Lower lobe of right lung (tissue), 2 donors: ENCODE data around the gene TTC23. TPM values are rescaled to one million over a fixed set of nuclear protein-coding genes. Genes with fewer than 3 reads are reported as not detected.
"Not testable (repeated sequence)": the region's sequence is repeated elsewhere in the genome, so short reads cannot be mapped to it uniquely, and the experiment has no call there.

Experiments
- ATAC-seq, 2 donors: fragments of 200-7000 bp; cut with Tn5 transposase; one replicate each; pipeline ENCODE4 v1.9.1; 2020 to 2022; ENCODE audit warnings: mild to moderate bottlenecking in 2 of 2, moderate library complexity in 2 of 2
- DNase-seq: peaks from one replicate; pipeline ENCODE4 v3.0.0-alpha.2; 2020
- H3K27ac ChIP-seq: fragments of 200-600 bp; one replicate; pipeline ENCODE4 v1.8.0; 2022
- H3K27me3 ChIP-seq: fragments of 200-600 bp; one replicate; pipeline ENCODE4 v1.8.0; 2022; ENCODE audit warnings: low read depth
- H3K36me3 ChIP-seq: fragments of 200-600 bp; one replicate; pipeline ENCODE4 v1.8.0; 2022; ENCODE audit warnings: mild to moderate bottlenecking
- H3K4me1 ChIP-seq: fragments of 200-600 bp; one replicate; pipeline ENCODE4 v1.8.0; 2022
- H3K4me3 ChIP-seq: fragments of 200-600 bp; one replicate; pipeline ENCODE4 v1.8.0; 2022; ENCODE audit warnings: mild to moderate bottlenecking
- H3K9me3 ChIP-seq: fragments of 200-600 bp; one replicate; pipeline ENCODE4 v1.8.0; 2022
- intact Hi-C: fragments of 100-400 bp; cut with DNase I; formaldehyde crosslinking; loops from one replicate; pipeline ENCODE4 v1.11.0; 2022
- total RNA-seq: library from RNA; stranded (reverse); fragmentation: NEBNext Ultra II Directional; extraction: Animal tissue kit (Norgen Biotek cat#: 25700); gene quantifications from one replicate; pipeline ENCODE4 v1.2.1, GENCODE V29; 2021
- TF ChIP-seq, protein P1 (sequence below): fragments of 200-600 bp; IDR thresholded peaks from one replicate; pipeline ENCODE4 v1.8.0; 2022; ENCODE audit warnings: antibody characterized with exemption, mild to moderate bottlenecking
- donor health status: DM: no; HTN: yes; CAD: no; lungs with severe emphysema.

Gene TTC23
- total RNA-seq, 1 donor from 2014 or later: 16.4 TPM

GRCh38 chr15:99241752-99242151, 7.6 kb downstream of the TTC23 start:
- ATAC-seq: no peak
- intact Hi-C loops: no loop called here
- no peaks in the 10 kb centered on the region for H3K4me1 ChIP-seq
- peaks cover 22% of the 10 kb centered on the region for H3K36me3 ChIP-seq
- H3K27ac ChIP-seq: no peak overlapping the region
- H3K4me3 ChIP-seq: no peak overlapping the region
- no peaks in the 10 kb centered on the region for H3K9me3 ChIP-seq
- H3K27me3 ChIP-seq: no peaks in the 10 kb centered on the region
- TF ChIP-seq, protein P1, sequence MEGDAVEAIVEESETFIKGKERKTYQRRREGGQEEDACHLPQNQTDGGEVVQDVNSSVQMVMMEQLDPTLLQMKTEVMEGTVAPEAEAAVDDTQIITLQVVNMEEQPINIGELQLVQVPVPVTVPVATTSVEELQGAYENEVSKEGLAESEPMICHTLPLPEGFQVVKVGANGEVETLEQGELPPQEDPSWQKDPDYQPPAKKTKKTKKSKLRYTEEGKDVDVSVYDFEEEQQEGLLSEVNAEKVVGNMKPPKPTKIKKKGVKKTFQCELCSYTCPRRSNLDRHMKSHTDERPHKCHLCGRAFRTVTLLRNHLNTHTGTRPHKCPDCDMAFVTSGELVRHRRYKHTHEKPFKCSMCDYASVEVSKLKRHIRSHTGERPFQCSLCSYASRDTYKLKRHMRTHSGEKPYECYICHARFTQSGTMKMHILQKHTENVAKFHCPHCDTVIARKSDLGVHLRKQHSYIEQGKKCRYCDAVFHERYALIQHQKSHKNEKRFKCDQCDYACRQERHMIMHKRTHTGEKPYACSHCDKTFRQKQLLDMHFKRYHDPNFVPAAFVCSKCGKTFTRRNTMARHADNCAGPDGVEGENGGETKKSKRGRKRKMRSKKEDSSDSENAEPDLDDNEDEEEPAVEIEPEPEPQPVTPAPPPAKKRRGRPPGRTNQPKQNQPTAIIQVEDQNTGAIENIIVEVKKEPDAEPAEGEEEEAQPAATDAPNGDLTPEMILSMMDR: no peak
- DNase-seq: no peak

- ATAC-seq (no peak), DNase-seq (no peak)
- peaks cover 22% of the 10 kb centered on the region for H3K36me3 ChIP-seq
- no peaks in the 10 kb centered on the region for H3K9me3 ChIP-seq
- no peak overlapping the region for H3K4me3 ChIP-seq
- H3K4me1 ChIP-seq: no peaks in the 10 kb centered on the region
- no peak overlapping the region for H3K27ac ChIP-seq
- TF ChIP-seq, protein P1: no peak
- H3K27me3 ChIP-seq: no peaks in the 10 kb centered on the region
- intact Hi-C loops: no loop called here
Measured at GRCh38 chr15:99239545-99240198, 9.7 kb downstream of the TTC23 start.

GRCh38 chr15:99238849-99239248, 10.5 kb downstream of the TTC23 start:
- TF ChIP-seq, protein P1: no peak
- Histone ChIP-seq H3K4me3 (no peak overlapping the region), H3K27ac (no peak overlapping the region), H3K27me3 (no peaks in the 10 kb centered on the region), H3K9me3 (no peaks in the 10 kb centered on the region), H3K36me3 (peaks cover 22% of the 10 kb centered on the region), H3K4me1 (no peaks in the 10 kb centered on the region)
- DNase-seq: no peak
- intact Hi-C loops: no loop called here
- ATAC-seq: no peak

GRCh38 chr15:99234160-99234559, 15.2 kb downstream of the TTC23 start:
- H3K27ac ChIP-seq, intact Hi-C loops, H3K27me3 ChIP-seq, H3K4me3 ChIP-seq, H3K4me1 ChIP-seq, H3K9me3 ChIP-seq, ATAC-seq, DNase-seq: not testable (repeated sequence)
- peaks cover 11% of the 10 kb centered on the region for H3K36me3 ChIP-seq

DNA sequence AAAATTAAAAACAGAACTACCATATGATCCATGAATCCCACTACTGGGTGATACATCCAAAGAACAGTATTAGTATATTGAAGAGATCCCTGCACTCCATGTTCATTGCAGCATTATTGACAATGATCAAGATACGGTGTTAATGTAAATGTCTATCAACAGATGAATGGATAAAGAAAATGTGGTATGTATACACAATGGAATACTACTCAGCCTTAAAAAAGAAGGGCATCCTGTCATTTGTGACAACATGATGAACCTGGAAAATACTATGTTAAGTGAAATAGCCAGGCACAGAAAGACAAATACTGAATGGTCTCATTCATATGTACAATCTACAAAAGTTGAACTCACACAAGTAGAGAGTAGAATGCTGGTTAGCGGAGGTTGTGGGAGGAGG, 16.6 kb downstream of the TTC23 start:
- intact Hi-C loops: no loop called here
- no peaks in the 10 kb centered on the region for H3K9me3 ChIP-seq
- peaks cover 8% of the 10 kb centered on the region for H3K36me3 ChIP-seq
- no peaks in the 10 kb centered on the region for H3K4me1 ChIP-seq
- no peak for DNase-seq
- H3K27me3 ChIP-seq: no peaks in the 10 kb centered on the region
- TF ChIP-seq, protein P1: no peak
- H3K27ac ChIP-seq: no peak overlapping the region
- ATAC-seq: no peak
- no peak overlapping the region for H3K4me3 ChIP-seq

GRCh38 chr15:99230867-99231266, 18.5 kb downstream of the TTC23 start:
- ATAC-seq: no peak
- no peaks in the 10 kb centered on the region for H3K9me3 ChIP-seq
- TF ChIP-seq, protein P1: no peak
- no peak overlapping the region for H3K27ac ChIP-seq
- no peak overlapping the region for H3K4me3 ChIP-seq
- peaks cover 23% of the 10 kb centered on the region for H3K36me3 ChIP-seq
- H3K4me1 ChIP-seq: no peaks in the 10 kb centered on the region
- DNase-seq: no peak
- intact Hi-C loops: no loop called here
- H3K27me3 ChIP-seq: no peaks in the 10 kb centered on the region
